ENCODE data around the gene CADM1. TPM values are rescaled to one million over a fixed set of nuclear protein-coding genes. Genes with fewer than 3 reads are reported as not detected.

CADM1 gene
- total and polyA plus RNA-seq, 10 donors: 1.4 to 18.8 (median 10.4) TPM

DNA sequence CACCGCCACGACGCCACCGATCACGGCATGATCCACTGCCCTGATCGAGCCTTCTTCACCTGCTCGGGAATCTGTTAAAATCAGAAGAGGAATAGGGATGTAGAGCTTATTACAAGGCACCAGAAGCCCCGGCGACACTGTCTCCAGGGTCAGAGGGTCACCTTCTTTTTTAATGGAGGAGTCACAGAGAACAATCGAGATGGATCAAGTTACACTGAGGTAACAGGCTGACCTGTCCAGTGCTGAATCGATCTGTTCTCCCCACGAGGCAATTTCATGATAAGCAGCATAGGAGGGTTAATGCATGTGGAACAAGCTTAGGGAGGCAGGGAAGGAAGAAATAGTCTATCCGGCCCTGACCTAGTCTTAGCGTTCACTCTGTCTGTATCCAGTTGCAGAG, 325.5 kb downstream of the CADM1 start:
- intact Hi-C loops (cut with DNase I; ENCODE audit: low total_unique reads): no loop called here

DNA sequence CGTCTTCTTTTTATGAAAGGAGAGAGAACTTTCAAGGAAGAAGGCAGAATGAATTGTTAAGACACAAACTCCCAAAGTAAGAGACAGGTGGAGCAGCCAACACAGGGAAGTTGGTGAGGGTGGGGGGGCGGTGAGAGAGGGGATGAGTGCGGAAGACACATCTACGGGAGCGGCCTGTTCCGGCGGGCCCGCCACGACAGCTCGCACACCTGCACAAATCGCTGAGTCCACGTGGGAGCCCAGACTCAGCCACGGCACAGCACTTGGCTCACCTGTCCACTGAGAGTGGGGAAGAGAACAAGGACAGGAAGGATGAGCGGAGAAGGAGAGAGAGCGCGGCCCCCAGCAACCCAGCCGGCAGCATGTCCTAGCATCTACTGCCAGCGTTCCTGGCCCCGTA, 331.1 kb downstream of the CADM1 start:
- 80 to 91% (median 88%) methylated on average over 19 of the region's 19 CpGs for WGBS, 5 donors
- Histone ChIP-seq H3K4me3 (no peak overlapping the region), H3K27ac (no peak overlapping the region), H3K4me1 (no peaks in the 10 kb centered on the region), H3K36me3 (no peaks in the 10 kb centered on the region), H3K9me3 (no peaks in the 10 kb centered on the region), H3K27me3 (replicated peaks in 1 of 7) (peaks cover 0 to 19% (median 0%) of the 10 kb centered on the region in 7 donors)
- intact Hi-C loops (cut with DNase I; ENCODE audit: low total_unique reads): no loop called here
- DNase-seq: no peak
- no peak for TF ChIP-seq POLR2A (IDR thresholded peaks at IDR 0.05)
- TF ChIP-seq, protein P1, sequence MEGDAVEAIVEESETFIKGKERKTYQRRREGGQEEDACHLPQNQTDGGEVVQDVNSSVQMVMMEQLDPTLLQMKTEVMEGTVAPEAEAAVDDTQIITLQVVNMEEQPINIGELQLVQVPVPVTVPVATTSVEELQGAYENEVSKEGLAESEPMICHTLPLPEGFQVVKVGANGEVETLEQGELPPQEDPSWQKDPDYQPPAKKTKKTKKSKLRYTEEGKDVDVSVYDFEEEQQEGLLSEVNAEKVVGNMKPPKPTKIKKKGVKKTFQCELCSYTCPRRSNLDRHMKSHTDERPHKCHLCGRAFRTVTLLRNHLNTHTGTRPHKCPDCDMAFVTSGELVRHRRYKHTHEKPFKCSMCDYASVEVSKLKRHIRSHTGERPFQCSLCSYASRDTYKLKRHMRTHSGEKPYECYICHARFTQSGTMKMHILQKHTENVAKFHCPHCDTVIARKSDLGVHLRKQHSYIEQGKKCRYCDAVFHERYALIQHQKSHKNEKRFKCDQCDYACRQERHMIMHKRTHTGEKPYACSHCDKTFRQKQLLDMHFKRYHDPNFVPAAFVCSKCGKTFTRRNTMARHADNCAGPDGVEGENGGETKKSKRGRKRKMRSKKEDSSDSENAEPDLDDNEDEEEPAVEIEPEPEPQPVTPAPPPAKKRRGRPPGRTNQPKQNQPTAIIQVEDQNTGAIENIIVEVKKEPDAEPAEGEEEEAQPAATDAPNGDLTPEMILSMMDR (IDR thresholded peaks at IDR 0.05 in 8 of 11, conservative IDR thresholded peaks at IDR 0.05 in 3 of 11): no peak
- no peak for TF ChIP-seq POLR2AphosphoS5 (IDR thresholded peaks at IDR 0.05)

More for the DNA sequence above, 325.5 kb downstream of the CADM1 start:
- no peaks in the 10 kb centered on the region for H3K4me1 ChIP-seq
- no peaks in the 10 kb centered on the region for H3K9me3 ChIP-seq
- H3K27ac ChIP-seq: no peak overlapping the region
- no peak for DNase-seq
- no peak overlapping the region for H3K4me3 ChIP-seq
- 84 to 89% (median 85%) methylated on average over 14 of the region's 14 CpGs for WGBS, 5 donors
- H3K36me3 ChIP-seq: no peaks in the 10 kb centered on the region
- no peak for TF ChIP-seq POLR2A (IDR thresholded peaks at IDR 0.05)
- TF ChIP-seq, protein P1 (IDR thresholded peaks at IDR 0.05 in 8 of 11, conservative IDR thresholded peaks at IDR 0.05 in 3 of 11): no peak
- no peak for TF ChIP-seq POLR2AphosphoS5 (IDR thresholded peaks at IDR 0.05)
- H3K27me3 ChIP-seq (replicated peaks in 1 of 7): no peaks in the 10 kb centered on the region

DNA sequence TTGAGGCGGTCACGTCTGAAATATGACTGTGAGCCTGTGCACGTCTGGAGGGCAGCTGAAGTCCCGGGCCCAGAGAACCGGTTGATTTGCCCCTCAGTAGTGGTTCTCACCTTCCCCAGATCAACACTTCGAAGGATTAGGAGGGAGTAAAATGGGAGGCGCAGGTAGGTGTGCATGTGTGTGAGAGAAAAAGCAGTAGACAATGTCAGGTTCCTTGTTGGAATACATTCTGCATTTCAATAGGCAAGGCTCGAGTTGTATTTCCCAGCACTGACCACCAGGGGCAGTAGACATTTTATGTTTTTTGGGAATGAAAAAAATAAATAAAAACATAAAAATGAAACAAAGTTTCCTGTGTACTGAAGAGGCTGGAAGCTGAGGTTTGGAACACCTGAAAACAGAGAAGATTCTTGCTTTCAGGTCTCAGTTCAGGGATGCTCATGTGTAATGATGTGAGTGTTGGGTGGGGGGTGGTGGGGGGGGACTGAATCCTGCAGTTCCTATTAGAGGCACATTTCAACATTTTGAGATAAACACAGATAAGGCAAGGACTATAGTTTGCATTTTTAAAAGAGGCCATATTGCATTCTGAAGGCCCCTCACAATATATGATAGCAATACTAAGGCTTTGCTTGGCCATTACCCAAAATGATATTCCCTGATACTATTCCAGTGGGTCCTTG, 333.9 kb downstream of the CADM1 start:
- no peaks in the 10 kb centered on the region for H3K9me3 ChIP-seq
- no peak for DNase-seq
- H3K4me3 ChIP-seq: no peak overlapping the region
- intact Hi-C loops (cut with DNase I; ENCODE audit: low total_unique reads): no loop called here
- 51 to 59% (median 57%) methylated on average over 8 of the region's 8 CpGs for WGBS, 5 donors
- no peaks in the 10 kb centered on the region for H3K36me3 ChIP-seq
- TF ChIP-seq, protein P1 (IDR thresholded peaks at IDR 0.05 in 8 of 11, conservative IDR thresholded peaks at IDR 0.05 in 3 of 11): peak in 9 of 11 experiments; percentile 35 to 77 (median 68)
- TF ChIP-seq POLR2AphosphoS5 (IDR thresholded peaks at IDR 0.05): no peak
- no peak overlapping the region for H3K27ac ChIP-seq
- H3K27me3 ChIP-seq (replicated peaks in 1 of 7): peaks cover 0 to 42% (median 0%) of the 10 kb centered on the region in 7 donors
- no peaks in the 10 kb centered on the region for H3K4me1 ChIP-seq

DNA sequence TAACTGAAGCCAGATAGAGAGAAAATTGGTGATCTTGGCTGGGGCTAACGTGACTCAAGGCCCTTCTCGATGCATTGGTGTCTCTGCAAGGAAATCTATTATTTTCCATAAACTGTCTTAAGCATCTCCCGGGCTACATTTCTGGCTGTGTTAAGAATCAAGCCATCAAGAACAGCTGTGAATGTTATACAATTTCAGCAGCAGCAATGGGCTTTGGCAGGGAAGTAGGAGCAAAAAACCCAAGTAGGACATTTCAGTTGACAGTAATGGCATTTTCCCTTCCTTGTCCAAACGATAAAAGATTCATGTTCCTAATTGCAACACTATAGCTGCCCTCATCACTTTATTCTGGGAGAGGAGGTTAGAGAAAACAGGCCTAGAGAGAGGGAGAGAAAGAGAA, 335.0 kb downstream of the CADM1 start:
- Histone ChIP-seq H3K27me3 (replicated peaks in 1 of 7) (peaks cover 0 to 50% (median 0%) of the 10 kb centered on the region in 7 donors), H3K9me3 (no peaks in the 10 kb centered on the region), H3K4me1 (no peaks in the 10 kb centered on the region), H3K4me3 (no peak overlapping the region), H3K36me3 (no peaks in the 10 kb centered on the region), H3K27ac (no peak overlapping the region)
- intact Hi-C loops (cut with DNase I; ENCODE audit: low total_unique reads): no loop called here
- DNase-seq: no peak
- TF ChIP-seq, protein P1 (IDR thresholded peaks at IDR 0.05 in 8 of 11, conservative IDR thresholded peaks at IDR 0.05 in 3 of 11): no peak
- no peak for TF ChIP-seq POLR2A (IDR thresholded peaks at IDR 0.05)
- no peak for TF ChIP-seq POLR2AphosphoS5 (IDR thresholded peaks at IDR 0.05)
- WGBS, 5 donors: 71 to 78% (median 73%) methylated on average over 4 of the region's 4 CpGs
